EH (cell line): ENCODE data around the gene SEC22B.
"Not testable (repeated sequence)": the region's sequence is repeated elsewhere in the genome, so short reads cannot be mapped to it uniquely, and the experiment has no call there.

ENCODE experiments used
- DNase-seq: peaks from one replicate; pipeline ENCODE4 v3.0.0-alpha.2; 2015; ENCODE audit warnings: low read depth

SEC22B gene

GRCh38 chr1:120145806-120146205 lies 30.5 kb downstream of the SEC22B start:
- DNase-seq: peak; percentile 23

DNA sequence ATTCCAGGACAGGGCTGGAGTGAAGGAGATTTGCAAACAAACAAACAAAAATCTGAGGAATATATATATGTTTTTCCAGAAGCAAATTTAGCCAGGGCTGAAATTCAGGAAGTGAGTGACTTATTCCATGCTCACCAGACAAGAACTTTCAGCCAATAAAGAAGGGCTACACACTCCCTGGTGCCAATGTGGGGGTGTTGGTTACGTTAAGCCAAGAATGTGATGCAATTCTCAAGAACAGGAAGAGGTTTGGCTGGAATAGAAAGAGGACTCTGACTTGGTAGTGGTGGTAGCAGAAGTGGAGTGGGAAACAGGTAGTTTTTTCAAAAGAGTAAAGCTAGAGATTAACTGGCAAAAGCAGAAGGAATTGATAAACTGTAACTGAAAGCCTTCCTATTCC lies 31.7 kb downstream of the SEC22B start:
- not testable (repeated sequence) for DNase-seq

- not testable (repeated sequence) for DNase-seq
Observed at GRCh38 chr1:120144169-120144568, 32.2 kb downstream of the SEC22B start.

GRCh38 chr1:120143334-120143733 lies 33.0 kb downstream of the SEC22B start:
- peak; percentile 64 for DNase-seq

GRCh38 chr1:120142512-120143263 lies 33.6 kb downstream of the SEC22B start:
- peak; percentile 87 for DNase-seq

- not testable (repeated sequence) for DNase-seq
Observed at GRCh38 chr1:120141865-120142264, 34.5 kb downstream of the SEC22B start.

- DNase-seq: peak; percentile 31
Observed at GRCh38 chr1:120140656-120141265, 35.6 kb downstream of the SEC22B start.

DNA sequence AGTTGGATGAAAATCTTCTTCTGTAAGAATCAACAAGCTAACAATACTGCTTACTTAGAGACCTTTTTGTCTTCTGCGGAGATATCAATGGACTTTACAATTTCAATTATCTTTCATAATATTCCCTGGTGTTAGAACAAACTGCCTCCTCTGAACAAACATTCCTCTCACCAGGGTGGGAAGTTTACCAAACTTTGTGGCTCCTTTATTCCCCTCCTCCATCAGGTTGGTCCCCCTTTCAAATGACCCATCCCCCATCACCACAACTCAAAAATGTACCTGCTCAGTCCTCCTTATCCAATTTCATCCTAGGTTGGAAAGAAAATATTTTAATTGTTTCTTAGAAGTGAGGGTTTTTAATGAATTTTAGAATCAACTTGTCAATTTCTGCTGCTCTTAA lies 40.2 kb downstream of the SEC22B start:
- not testable (repeated sequence) for DNase-seq

DNA sequence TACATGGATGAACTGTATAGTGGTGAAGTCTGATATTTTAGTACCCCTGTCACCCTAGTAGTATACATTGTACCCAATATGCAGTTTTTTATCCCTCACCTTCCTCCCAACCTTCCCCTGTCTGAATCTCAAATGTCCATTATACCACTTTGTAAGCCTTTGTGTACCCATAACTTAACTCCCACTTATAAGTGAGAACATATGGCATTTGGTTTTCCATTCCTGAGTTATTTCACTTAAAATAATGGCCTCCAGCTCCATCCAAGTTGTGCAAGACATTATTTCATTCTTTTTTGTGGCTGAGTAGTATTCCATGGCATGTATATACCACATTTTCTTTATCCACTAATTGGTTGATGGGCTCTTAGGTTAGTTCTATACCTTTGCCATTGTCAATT lies 42.4 kb downstream of the SEC22B start:
- DNase-seq: not testable (repeated sequence)

DNA sequence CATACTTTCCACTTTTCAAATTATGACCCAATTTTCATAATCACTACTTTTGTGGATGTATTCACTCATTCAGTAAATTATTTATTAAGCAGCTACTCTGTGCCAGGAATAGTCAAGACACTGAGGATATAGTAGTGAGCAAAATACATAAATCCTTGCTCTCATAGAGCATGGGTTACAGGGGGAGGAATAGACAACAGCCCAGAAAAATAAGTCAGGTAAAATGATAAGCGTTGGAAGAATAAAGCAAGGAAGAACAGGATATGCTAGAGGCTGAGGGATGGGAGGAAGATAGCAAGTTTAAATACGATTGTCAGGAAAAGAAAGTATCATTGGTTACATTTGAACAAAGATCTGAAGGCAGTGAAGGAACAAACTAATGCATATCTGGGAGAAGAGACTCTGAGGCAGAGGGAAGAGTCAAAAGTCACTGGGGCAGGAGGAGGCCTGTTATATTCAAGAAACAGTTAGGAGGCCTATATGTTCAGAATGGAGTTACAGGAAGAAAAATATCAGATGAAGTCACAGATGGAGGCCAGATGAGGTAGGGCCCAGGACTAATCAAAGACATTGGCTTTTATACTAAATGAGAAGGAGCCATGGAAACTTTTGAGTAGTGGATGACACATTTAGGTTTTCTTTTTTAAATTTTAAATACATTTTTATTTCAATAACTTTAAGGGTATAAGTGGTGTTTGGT lies 42.9 kb downstream of the SEC22B start:
- no peak for DNase-seq

- DNase-seq: not testable (repeated sequence)
Observed at GRCh38 chr1:120132406-120132763, 43.9 kb downstream of the SEC22B start.

- DNase-seq: peak; percentile 77
Observed at GRCh38 chr1:120131611-120132405, 44.5 kb downstream of the SEC22B start.

- DNase-seq: not testable (repeated sequence)
Observed at GRCh38 chr1:120127921-120128320, 48.4 kb downstream of the SEC22B start.

- DNase-seq: not testable (repeated sequence)
Observed at GRCh38 chr1:120126216-120126615, 50.1 kb downstream of the SEC22B start.

GRCh38 chr1:120124628-120125027 lies 51.7 kb downstream of the SEC22B start:
- peak; percentile 29 for DNase-seq

DNA sequence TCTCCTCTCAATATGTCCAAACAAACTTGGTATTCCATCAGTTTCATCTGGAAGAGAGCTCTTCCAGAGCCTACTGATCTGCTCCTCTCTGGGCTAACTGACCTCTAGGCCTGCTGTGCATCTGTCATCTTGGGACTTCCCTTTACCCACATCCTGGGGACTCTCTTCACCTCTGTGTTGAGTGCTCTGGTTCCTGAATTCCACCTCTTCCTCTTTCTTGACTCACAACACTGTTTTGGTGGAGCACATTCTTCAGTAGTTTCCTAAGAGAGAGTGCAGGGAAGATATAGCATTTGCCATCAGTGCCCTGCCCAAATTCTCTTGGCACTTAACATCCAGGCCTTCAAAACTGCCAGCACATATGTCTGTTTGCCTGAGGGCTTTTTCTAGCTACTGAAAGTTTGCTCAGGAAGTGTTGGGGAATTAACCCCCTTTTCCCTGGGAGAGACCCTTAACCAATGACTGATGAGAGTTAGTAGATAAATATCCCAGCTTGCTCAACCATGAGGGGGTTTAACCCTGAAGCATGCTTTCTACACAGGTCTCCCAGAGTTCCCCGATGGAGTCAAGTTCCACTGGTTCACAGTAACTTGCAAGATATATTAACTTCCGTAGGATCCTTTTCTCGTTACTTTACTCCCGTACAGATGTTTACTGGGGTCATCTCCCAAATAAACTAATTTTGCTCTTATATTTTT lies 52.4 kb downstream of the SEC22B start:
- DNase-seq: peak; percentile 61

DNA sequence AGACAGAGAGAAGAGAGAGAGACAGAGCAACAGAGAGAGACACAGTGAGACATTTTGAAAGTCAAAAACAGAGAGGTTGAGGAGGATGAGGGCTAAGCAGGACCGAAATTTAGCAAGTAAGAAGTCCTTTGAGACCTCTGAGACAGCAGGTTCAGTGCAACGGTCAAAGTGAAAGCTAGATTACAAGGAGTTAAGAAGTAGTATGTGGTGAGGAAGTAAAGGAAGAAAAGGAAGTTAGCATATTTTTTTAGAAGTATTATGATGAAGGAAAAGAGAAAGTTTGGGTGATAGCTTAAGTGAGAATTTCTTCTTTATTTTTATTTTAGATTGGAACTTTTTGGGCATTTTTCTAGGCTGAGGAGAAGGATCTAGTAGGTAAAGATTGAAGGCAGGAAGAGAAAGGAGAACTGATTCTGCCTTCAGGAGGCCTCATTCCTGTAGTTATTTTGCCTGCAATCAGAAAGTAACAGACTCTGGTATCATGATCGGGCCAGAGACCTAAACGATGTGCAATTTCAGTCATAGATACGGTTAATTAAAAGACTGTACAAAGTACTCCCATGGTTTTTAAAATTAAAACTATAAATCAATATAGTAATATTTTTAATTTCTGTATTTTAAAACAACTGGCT lies 53.9 kb downstream of the SEC22B start:
- DNase-seq: not testable (repeated sequence)

DNA sequence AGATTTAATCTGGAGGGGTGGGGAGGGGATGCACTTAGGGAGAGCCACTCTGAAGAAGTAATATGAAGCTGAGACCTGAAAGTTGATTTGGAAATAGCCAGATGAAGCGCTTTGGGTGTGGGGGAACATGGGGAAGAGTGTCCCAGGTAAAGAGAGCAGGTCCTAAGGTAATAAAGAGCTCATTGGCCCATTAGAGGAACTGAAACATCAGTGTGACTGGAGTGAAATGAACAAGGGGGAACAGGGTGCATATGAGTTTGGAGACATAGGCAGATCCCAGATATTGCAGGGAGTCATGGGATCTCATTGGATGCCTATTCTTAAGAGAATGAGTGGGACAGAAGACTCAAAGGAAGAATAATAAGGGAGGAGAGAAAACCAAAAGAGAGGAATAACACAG lies 54.5 kb downstream of the SEC22B start:
- DNase-seq: not testable (repeated sequence)

DNA sequence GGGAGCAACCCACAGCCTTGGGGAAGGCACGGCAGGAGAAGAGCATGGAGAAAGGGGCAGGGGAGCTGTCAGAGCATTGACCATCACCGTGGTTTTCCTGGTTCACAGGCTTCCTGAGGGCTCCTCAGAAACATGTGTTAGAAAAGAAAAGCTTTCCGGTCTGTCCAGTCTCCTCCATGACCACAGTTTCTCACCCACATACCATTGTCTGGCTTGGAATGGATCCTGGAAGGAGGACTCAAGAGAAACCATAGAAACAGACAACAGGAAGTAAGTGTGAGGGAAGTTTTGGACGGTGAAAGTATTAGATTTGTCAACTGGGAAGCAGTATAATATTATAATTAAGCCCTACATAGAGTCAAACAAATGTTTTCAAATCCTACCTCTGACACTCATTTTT lies 55.8 kb downstream of the SEC22B start:
- not testable (repeated sequence) for DNase-seq

DNA sequence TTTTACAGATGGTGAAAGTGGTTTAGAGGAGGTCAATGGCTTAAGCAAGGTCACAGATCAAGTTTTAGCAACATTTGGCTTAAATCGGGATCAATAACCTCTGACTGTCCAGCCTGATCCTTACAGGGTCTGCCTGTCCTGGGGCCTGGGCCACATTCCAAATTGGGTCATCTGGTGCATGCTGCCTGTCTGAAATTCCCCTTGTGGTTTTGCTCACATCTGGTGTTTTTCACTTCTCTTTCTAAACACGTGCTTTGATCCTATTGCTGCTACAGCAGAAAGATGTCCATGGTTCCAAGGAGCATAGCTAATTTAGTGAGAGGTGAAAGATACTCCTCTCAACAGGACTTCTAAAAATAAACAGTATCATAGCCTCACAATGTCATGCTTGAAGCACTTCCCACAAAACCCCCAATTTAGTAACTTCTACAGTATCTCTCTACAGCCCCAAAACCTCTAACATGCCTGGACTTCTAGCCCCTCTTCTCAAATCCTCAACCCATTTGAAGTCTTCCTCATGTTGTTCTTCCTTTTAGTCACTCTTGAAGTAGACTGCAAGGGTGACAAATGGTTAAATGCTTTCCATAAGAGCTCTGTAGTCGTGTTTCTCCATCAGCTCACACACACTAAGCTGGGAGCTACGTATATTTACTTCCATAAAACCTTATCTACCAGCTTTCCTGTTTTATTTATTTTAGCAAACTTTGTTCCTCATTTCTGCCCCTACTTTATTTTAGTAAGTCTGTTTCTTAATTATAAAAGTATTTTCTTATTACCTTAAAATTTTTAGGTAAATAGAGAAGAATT lies 58.7 kb downstream of the SEC22B start:
- DNase-seq: peak; percentile 36
